IMR-90 (cell line): ENCODE results near the gene CD55. TPM values are rescaled to one million over a fixed set of nuclear protein-coding genes. Genes with fewer than 3 reads are reported as not detected.

ENCODE experiments used
- ATAC-seq: fragments of 200-7000 bp; cut with Tn5 transposase; 2 replicates; pipeline ENCODE4 v1.9.1; 2020; ENCODE audit warnings: low read depth, mild to moderate bottlenecking, moderate library complexity
- BruUV-seq: library from RNA; stranded (reverse); fragments of 400-500 nt; replicated peaks from 2 replicates; lab custom pipeline; 2021; lab: Mats Ljungman, UMichigan
- CTCF ChIA-PET: fragments of 300-600 bp; formaldehyde crosslinking; extraction: SDS; loops from one replicate; lab custom pipeline; 2021; ENCODE audit warnings: antibody characterized with exemption; lab: Yijun Ruan, JAX
- POLR2A ChIA-PET: fragments of 300-600 bp; sonication (Branson Sonifier 250); formaldehyde crosslinking; loops from one replicate; lab custom pipeline; 2022; ENCODE audit warnings: antibody characterized with exemption; ENCODE audit not compliant: unreplicated experiment; lab: Charles Lee
- DNase-seq: peaks from one replicate; pipeline ENCODE4 v3.0.0; 2013
- H2AFZ ChIP-seq: replicated peaks from 2 replicates; pipeline ENCODE3; 2013; ENCODE audit warnings: low read length, mild to moderate bottlenecking; ENCODE audit not compliant: poor library complexity
- H2AK5ac ChIP-seq: 2 replicates; pipeline ENCODE4 v1.6.1; 2013; ENCODE audit warnings: low read depth, low read length, inconsistent platforms
- H2AK9ac ChIP-seq: replicated peaks from 2 replicates; pipeline ENCODE3; 2013; ENCODE audit warnings: mild to moderate bottlenecking, low read depth, low read length, moderate library complexity; ENCODE audit not compliant: poor library complexity
- H2BK120ac ChIP-seq: 2 replicates; pipeline ENCODE4 v1.6.1; 2013; ENCODE audit warnings: low read depth, low read length, inconsistent platforms
- H2BK15ac ChIP-seq: 3 replicates; pipeline ENCODE4 v1.6.1; 2013; ENCODE audit warnings: low read depth, low read length, inconsistent platforms
- H2BK20ac ChIP-seq: 2 replicates; pipeline ENCODE4 v1.6.1; 2013; ENCODE audit warnings: low read depth, mild to moderate bottlenecking, inconsistent platforms, low read length, moderate library complexity
- H2BK5ac ChIP-seq: 2 replicates; pipeline ENCODE4 v1.6.1; 2013; ENCODE audit warnings: mild to moderate bottlenecking, low read depth, low read length, inconsistent platforms; ENCODE audit not compliant: poor library complexity, severe bottlenecking
- H3K14ac ChIP-seq: replicated peaks from 2 replicates; pipeline ENCODE4 v1.6.1; 2013; ENCODE audit warnings: low read depth, low read length, inconsistent platforms
- H3K18ac ChIP-seq: 2 replicates; pipeline ENCODE4 v1.6.1; 2013; ENCODE audit warnings: low read depth, low read length, control low read depth
- H3K23ac ChIP-seq: 2 replicates; pipeline ENCODE4 v1.6.1; 2013; ENCODE audit warnings: low read depth, low read length, inconsistent platforms
- H3K27ac ChIP-seq: 2 replicates; pipeline ENCODE4 v1.5.1; 2013; ENCODE audit warnings: mild to moderate bottlenecking, control low read depth, low read length; ENCODE audit not compliant: insufficient read depth
- H3K27me3 ChIP-seq: 2 replicates; pipeline ENCODE4 v1.6.1; 2013; ENCODE audit warnings: low read length; ENCODE audit not compliant: control insufficient read depth, insufficient read depth
- H3K36me3 ChIP-seq: 2 replicates; pipeline ENCODE4 v1.6.1; 2013; ENCODE audit warnings: low read length, mixed read lengths; ENCODE audit not compliant: control insufficient read depth, insufficient read depth
- H3K4ac ChIP-seq: 2 replicates; pipeline ENCODE4 v1.6.1; 2013; ENCODE audit warnings: low read depth, low read length, inconsistent platforms
- H3K4me1 ChIP-seq: 2 replicates; pipeline ENCODE4 v1.6.1; 2013; ENCODE audit warnings: low read length, mixed read lengths; ENCODE audit not compliant: control insufficient read depth, insufficient read depth
- H3K4me2 ChIP-seq: 2 replicates; pipeline ENCODE4 v1.6.1; 2013; ENCODE audit warnings: low read depth, mild to moderate bottlenecking, control low read depth, low read length, moderate library complexity
- H3K4me3 ChIP-seq: 2 replicates; pipeline ENCODE4 v1.5.1; 2013; ENCODE audit warnings: low read depth, mild to moderate bottlenecking, control low read depth, low read length, moderate library complexity; ENCODE audit not compliant: insufficient read depth
- H3K56ac ChIP-seq: 2 replicates; pipeline ENCODE4 v1.6.1; 2013; ENCODE audit warnings: low read length, inconsistent platforms; ENCODE audit not compliant: insufficient read depth; ENCODE audit errors: extremely low read depth
- H3K79me1 ChIP-seq, 2 experiments: 2 replicates each; pipeline ENCODE4 v1.6.1; 2013; ENCODE audit warnings: low read length in 2 of 2, inconsistent platforms in 1 of 2, low read depth in 1 of 2
- H3K9ac ChIP-seq: 2 replicates; pipeline ENCODE4 v1.6.1; 2013; ENCODE audit warnings: low read depth, low read length, control low read depth
- H3K9me1 ChIP-seq: 2 replicates; pipeline ENCODE4 v1.6.1; 2013; ENCODE audit warnings: low read length, inconsistent platforms; ENCODE audit not compliant: insufficient read depth
- H3K9me3 ChIP-seq: 2 replicates; pipeline ENCODE4 v1.6.1; 2013; ENCODE audit warnings: low read length; ENCODE audit not compliant: control insufficient read depth, insufficient read depth
- H4K20me1 ChIP-seq: 2 replicates; pipeline ENCODE4 v1.6.1; 2013; ENCODE audit warnings: low read length, inconsistent platforms; ENCODE audit not compliant: insufficient read depth
- H4K5ac ChIP-seq: 2 replicates; pipeline ENCODE4 v1.6.1; 2013; ENCODE audit warnings: mild to moderate bottlenecking, low read depth, low read length, control low read depth
- H4K8ac ChIP-seq, 2 experiments: 2 replicates each; pipeline ENCODE4 v1.6.1; 2013; ENCODE audit warnings: low read depth in 2 of 2, low read length in 2 of 2, control low read depth in 1 of 2, inconsistent platforms in 1 of 2
- H4K91ac ChIP-seq: 2 replicates; pipeline ENCODE4 v1.6.1; 2013; ENCODE audit warnings: low read depth, low read length, inconsistent platforms; ENCODE audit not compliant: insufficient read depth
- BHLHE40 ChIP-seq: fragments of 150-350 bp; IDR thresholded peaks from 2 replicates; pipeline ENCODE4 v1.6.1; 2016; ENCODE audit warnings: mild to moderate bottlenecking, low read depth, low read length
- FOS ChIP-seq: fragments of 150-350 bp; IDR thresholded peaks from 2 replicates; pipeline ENCODE4 v1.6.1; 2016; ENCODE audit warnings: low read depth, low read length
- MAFK ChIP-seq: IDR thresholded peaks from 2 replicates; pipeline ENCODE4 v1.6.1; 2012; ENCODE audit warnings: low read depth, low read length, improper control_type of control experiment
- MAZ ChIP-seq: IDR thresholded peaks from 2 replicates; pipeline ENCODE4 v1.6.1; 2012; ENCODE audit warnings: low read depth, mild to moderate bottlenecking, low read length, improper control_type of control experiment, moderate library complexity, borderline replicate concordance
- RCOR1 ChIP-seq: IDR thresholded peaks from 2 replicates; pipeline ENCODE4 v1.6.1; 2012; ENCODE audit warnings: mild to moderate bottlenecking, low read length, improper control_type of control experiment; ENCODE audit not compliant: insufficient replicate concordance
- WGBS, 2 experiments: methylation state at CpG; one replicate each; pipeline versions ENCODE4 v1.1.5 to v1.1.7; 2013; ENCODE audit warnings: missing lambda C conversion rate in 2 of 2; ENCODE audit not compliant: insufficient read length in 1 of 2; ENCODE audit errors: extremely low coverage in 2 of 2; 5-methylcytosine and 5-hydroxymethylcytosine counted together
- dilution Hi-C: fragments of 300-500 bp; cut with HindIII; formaldehyde crosslinking; loops from one replicate; pipeline ENCODE4 v1.14.3; 2018; ENCODE audit warnings: low sequenced_read_pairs; ENCODE audit not compliant: unreplicated experiment
- in situ Hi-C: fragments of 300-500 bp; cut with MboI; formaldehyde crosslinking; loops from 3 replicates; pipeline ENCODE4 v1.14.3; 2019; ENCODE audit warnings: low sequenced_read_pairs, inconsistent platforms, mixed read lengths
- intact Hi-C: fragments of 100-400 bp; cut with micrococcal nuclease; formaldehyde crosslinking; loops from 2 replicates; pipeline ENCODE4 v1.10.0; 2022
- polyA plus RNA-seq, 3 experiments: library from polyadenylated mRNA; depleted of rRNA; stranded (reverse); fragments of >200 nt; gene quantifications; 2 replicates each; pipeline ENCODE4 v1.2.3, GENCODE V29; 2012; ENCODE audit warnings: low replicate concordance in 1 of 3
- total RNA-seq: library from RNA; depleted of rRNA; stranded (reverse); fragments of >200 nt; gene quantifications from 2 replicates; pipeline ENCODE4 v1.2.3, GENCODE V29; 2012

CD55 gene
- total and polyA plus RNA-seq, 2 of the 4 experiments (the other 2 are of a cell fraction): 6.6 to 11.5 TPM

- peak overlapping the region; percentile 28; the same call in 1 of the 2 replicates for H3K27ac ChIP-seq
- peak; percentile 9; the same call in 1 of the 2 replicates for ATAC-seq
- peak overlapping the region; percentile 21; the same call in 1 of the 2 replicates for H2BK20ac ChIP-seq
- BruUV-seq: TSS peak; percentile 72
- H3K9me3 ChIP-seq: no peaks in the 10 kb centered on the region
- peak overlapping the region; percentile 19; the same call in 1 of the 2 replicates for H4K5ac ChIP-seq
- peak overlapping the region; percentile 76 for H3K14ac ChIP-seq
- H3K56ac ChIP-seq: peak overlapping the region; percentile 70; the same call in 1 of the 2 replicates
- no peak for TF ChIP-seq MAFK
- TF ChIP-seq FOS: no peak
- no peak for TF ChIP-seq RCOR1
- TF ChIP-seq BHLHE40: no peak
- no peak for TF ChIP-seq MAZ
- dilution Hi-C loops: no loop called here
- H3K79me1 ChIP-seq: peaks cover 0 to 8% of the 10 kb centered on the region in 2 experiments; a peak in 2 of 4 replicates
- intact Hi-C loops: loop anchor here (2.0 kb wide), 3 partner anchors 71 to 237 kb away; no protein-coding TSS in a partner anchor
- no peaks in the 10 kb centered on the region for H3K4me1 ChIP-seq
- H2BK5ac ChIP-seq: peak overlapping the region; percentile 54
- H2AK5ac ChIP-seq: no peak overlapping the region
- H3K23ac ChIP-seq: peak overlapping the region; percentile 85
- no peaks in the 10 kb centered on the region for H3K27me3 ChIP-seq
- peaks cover 5% of the 10 kb centered on the region; the same call in 1 of the 2 replicates for H3K9me1 ChIP-seq
- peak overlapping the region; percentile 74 for H3K4ac ChIP-seq
- H4K91ac ChIP-seq: peak overlapping the region; percentile 38; the same call in 1 of the 2 replicates
- in situ Hi-C loops: no loop called here
- ChIA-PET POLR2A (no interaction called here), CTCF (interaction anchor here (0.7 to 1.7 kb wide), 3 partner anchors 21 to 83 kb away, joined by 3 to 6 read pairs (median 3); no protein-coding TSS in a partner anchor)
- peak overlapping the region in 1 of 2 experiments; percentile 69; a peak in 2 of 4 replicates for H4K8ac ChIP-seq
- peak overlapping the region; percentile 3; the same call in 2 of the 3 replicates for H2BK15ac ChIP-seq
- no peak for DNase-seq
- H3K36me3 ChIP-seq: peaks cover 5% of the 10 kb centered on the region
- 0% methylated on average over 4 of the region's 37 CpGs; no CpG with 5 or more reads in 1 of the 2 experiments for WGBS, 2 experiments
- peak overlapping the region; percentile 69 for H2BK120ac ChIP-seq
- peak overlapping the region; percentile 8 for H3K18ac ChIP-seq
- H3K9ac ChIP-seq: peak overlapping the region; percentile 83
- H4K20me1 ChIP-seq: no peaks in the 10 kb centered on the region
- H3K4me2 ChIP-seq: peak overlapping the region; percentile 90
- H3K4me3 ChIP-seq: peak overlapping the region; percentile 63
- peak overlapping the region; percentile 91 for H2AK9ac ChIP-seq
- H2AFZ ChIP-seq: peak overlapping the region; percentile 99
Measured at GRCh38 chr1:207321790-207322645, 540 bp downstream of the CD55 start.
